ENCODE data around the gene PRKN.

DNA sequence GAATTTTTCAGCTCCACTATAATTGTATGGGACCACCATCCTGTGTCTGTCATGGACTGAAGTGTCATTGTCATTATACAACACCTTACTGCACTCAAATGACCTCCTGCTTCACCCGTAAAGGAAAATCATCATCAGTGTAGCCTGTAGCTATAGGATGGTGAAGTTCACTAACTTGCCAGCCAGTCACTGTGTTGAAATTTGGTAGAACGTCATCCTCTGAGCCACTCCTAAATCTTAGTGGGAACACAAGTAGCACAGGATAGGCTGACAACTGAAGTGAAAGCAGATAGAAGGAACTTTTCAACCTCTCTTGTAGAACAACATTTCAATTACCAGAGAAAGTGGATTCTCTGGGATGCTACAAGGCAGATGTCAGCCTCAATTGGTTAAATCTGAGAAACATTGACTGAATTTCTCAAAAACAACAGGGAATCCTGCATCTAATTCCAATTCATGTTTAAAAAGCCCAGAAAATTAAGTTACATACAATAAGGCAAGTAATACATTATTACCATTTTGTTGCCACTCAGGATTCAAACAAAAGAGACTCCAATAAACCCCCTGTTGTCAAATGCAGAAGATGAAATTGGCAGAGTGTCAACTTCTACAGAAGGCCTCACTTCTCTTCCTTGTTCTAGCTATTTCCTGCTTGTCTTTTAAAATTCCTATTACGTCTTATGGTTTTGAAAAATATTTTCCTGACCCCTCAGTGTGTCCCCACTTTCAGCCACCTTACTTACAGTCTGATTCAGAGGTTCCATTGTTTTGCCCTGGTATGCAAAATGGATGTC, 805.8 kb downstream of the PRKN start:
- TF ChIP-seq, protein P1, sequence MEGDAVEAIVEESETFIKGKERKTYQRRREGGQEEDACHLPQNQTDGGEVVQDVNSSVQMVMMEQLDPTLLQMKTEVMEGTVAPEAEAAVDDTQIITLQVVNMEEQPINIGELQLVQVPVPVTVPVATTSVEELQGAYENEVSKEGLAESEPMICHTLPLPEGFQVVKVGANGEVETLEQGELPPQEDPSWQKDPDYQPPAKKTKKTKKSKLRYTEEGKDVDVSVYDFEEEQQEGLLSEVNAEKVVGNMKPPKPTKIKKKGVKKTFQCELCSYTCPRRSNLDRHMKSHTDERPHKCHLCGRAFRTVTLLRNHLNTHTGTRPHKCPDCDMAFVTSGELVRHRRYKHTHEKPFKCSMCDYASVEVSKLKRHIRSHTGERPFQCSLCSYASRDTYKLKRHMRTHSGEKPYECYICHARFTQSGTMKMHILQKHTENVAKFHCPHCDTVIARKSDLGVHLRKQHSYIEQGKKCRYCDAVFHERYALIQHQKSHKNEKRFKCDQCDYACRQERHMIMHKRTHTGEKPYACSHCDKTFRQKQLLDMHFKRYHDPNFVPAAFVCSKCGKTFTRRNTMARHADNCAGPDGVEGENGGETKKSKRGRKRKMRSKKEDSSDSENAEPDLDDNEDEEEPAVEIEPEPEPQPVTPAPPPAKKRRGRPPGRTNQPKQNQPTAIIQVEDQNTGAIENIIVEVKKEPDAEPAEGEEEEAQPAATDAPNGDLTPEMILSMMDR (IDR thresholded peaks at IDR 0.05; ENCODE audit: poor library complexity): no peak
- TF ChIP-seq EZH2phosphoT487 (IDR thresholded peaks at IDR 0.05; ENCODE audit: low read depth, severe bottlenecking, unreplicated experiment): no peak
- no peak for TF ChIP-seq EZH2 (IDR thresholded peaks at IDR 0.05; ENCODE audit: borderline replicate concordance)
